ENCODE data around the gene LCE1F.

Gene LCE1F

DNA sequence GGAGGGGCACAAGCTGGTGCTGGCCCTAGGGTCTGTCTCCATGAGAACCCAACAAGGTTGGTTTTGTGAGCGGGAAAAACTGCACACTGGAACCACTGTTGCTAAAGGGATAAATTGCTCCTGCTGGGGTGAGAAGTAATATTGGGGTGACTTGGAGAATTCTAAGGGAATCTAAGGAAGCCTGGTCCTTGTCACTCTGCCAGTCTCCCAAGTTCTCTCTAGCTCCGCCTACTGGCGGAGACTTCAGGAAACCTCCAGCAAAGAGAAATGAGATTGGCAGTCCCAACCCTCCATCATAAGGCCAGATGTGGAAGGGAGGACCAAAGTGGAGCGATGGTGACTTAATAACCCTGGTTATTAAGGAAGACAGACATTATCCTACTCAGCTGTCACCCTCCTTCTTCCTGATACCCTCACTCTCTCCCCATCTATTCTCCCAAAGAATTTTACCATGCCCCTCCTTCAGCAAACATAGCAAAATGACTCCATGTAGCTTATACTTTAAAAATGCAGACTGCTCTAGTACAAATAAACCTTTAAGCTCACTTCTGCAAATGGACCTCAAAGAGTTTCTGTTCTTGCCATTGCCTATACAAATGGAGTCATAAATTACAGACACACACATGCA is 2.7 kb downstream of the LCE1F start:
- DNase-seq, result no peak

DNA sequence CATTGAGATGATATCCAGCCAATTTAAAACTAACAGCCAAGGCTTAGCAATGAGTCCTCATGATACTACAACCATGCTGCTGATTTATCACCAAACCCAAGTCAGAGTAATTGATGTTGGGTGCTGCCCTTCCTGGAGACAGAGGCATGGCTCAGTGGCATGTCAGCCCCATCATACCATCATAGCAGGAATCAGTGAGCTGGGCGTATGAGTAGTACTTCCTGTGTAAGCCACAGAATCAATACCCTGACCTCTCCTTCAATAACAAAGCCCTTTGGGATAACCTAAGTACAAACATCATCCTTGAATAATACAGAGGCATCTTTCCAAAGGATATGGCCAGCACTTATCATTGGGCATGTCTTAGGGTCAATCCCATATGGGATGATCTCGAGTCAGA is 8.2 kb downstream of the LCE1F start:
- no peak for DNase-seq

DNA sequence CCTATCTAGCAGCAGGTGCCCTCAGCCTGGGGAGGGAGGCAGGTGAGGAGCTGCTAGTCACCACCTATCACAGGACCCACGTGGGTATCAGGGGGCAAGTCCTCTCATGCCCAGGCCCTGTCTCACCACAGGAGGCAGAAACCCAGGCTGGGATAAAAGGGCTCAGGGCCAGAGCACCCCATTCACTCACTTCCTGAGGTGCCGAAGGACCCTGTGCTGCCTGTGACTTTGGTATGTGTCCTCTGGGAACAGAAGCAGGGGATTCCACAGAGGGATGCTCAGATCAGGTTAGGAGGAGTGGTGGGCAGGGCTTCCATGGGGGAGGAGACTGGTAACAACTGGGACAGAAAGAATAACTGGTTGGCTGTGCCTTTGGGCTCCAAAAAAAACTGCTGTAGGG is 11.1 kb downstream of the LCE1F start, which contains the start of gene LCE1E:
Gene LCE1E (plus strand): TSS at position 181 of the 400 bp plus-strand sequence. CDS start 1,043 bp downstream, outside the sequence.
- no peak for DNase-seq

DNA sequence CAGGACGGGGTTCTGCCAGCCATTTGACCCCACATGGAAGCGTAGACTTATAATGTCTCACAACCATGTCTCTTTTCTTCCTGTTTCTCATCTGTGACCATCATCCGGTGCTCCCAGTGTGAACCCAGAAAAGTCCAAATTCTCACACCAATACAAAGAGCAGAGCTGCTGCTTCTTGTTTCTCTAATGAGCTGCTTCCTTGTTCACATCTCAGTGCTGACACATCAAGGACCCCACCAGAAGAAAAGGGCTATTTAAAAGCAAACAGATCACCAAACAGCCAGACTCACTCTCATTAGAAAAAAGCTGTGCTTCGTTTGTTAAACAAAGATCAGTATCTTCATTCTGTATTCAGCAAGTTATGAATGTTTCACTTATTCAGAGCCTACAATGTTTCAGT is 20.7 kb downstream of the LCE1F start:
- no peak for DNase-seq

DNA sequence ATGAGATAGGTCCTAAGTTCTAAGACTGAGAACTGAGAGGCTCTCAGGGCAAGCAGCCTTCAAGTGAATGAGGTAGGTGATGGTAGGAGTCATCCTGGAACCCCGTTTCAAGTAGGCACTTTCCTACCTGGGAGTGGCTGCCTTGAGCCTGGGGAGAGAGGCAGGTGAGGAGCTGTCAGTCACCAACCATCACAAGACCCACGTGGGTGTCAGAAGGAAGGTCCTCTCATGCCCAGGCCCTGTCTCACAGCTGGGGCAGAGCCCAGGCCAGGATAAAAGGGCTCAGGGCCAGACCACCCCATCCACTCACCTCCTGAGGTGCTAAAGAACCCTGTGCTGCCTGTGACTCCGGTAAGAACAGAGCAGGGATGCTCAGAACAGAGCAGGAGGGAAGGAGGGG is 21.5 kb downstream of the LCE1F start, which contains the start of gene LCE1D:
Gene LCE1D (plus strand): TSS at position 301 of the 400 bp plus-strand sequence. CDS start 1,074 bp downstream, outside the sequence.
- no peak for DNase-seq

DNA sequence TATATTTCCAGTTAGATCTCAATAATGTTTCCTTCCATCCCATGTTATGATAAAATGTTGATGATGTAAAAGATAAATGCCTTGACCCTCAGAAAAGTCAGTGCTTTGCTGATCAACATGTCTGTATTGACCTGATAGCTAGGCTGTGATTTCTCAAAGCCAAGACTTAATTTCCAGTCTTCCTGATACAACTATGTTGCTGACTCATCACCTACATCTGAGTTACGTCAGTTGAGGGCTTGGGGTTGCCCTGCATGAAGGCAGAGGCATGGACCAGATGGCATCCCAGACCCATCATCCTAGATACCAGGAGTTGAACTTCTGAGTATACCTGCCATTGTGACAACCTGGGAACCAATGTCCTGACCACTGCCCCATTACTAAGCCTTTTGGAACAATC is 26.4 kb downstream of the LCE1F start:
- no peak for DNase-seq

DNA sequence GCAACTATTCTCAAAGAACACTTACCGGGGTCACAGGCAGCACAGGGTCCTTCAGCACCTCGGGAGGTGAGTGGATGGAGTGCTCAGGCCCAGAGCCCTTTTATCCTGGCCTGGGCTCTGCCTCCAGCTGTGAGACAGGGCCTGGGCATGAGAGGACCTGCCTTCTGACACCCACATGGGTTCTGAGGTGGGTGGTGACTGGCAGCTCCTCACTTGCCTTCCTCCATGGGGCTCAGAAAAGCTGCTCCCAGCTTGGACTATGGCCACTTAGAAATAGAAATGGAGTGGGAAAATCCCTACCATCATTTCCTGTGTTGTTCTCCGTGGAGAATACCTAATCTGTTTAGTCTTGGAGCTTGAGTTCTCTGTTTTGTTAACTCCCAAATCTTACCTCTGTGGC is 31.6 kb downstream of the LCE1F start, which contains the start of gene LCE1C:
Gene LCE1C (minus strand): TSS at position 76 of the 400 bp plus-strand sequence. CDS start 1,173 bp downstream, outside the sequence.
- DNase-seq, result no peak

DNA sequence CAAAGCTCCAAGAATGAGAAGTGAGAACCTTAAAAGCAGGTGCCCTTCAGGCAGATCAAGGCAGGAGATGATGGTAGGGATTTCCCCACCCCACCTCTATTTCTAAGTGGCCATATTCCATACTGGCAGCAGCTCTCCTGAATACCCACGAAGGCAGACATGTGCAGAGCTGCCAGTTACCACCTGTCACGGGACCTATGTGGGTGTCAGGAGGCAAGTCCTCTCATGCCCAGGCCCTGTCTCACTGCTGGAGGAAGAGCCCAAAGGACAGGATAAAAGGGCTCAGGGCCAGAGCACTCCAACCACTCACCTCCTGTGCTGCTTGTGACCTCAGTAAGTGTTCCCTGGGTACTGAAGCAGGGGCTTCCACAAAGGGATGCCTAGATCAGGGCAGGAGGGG is 36.1 kb downstream of the LCE1F start:
- no peak for DNase-seq

DNA sequence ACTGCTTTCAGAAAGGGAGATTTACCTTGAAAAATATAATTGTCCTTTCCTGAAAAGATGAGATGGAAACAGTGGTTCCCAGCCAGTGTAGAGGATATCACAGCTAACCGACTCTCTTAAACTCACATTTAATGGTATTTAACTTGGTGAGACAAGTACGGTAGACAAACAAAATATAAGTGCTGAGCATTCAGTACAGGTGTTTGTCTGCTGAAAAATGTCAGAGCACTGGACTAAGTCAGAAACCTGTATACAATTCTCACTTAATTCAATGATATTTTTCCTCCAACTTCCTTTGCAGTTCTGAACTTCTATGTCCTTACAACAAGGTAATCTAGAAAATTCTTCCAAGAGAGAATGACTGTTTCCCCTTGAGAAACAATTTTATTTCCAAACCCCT is 36.7 kb downstream of the LCE1F start, which contains the start of gene LCE1B:
Gene LCE1B (plus strand): TSS at position 301 of the 400 bp plus-strand sequence. CDS start 476 bp downstream, outside the sequence.
- no peak for DNase-seq

DNA sequence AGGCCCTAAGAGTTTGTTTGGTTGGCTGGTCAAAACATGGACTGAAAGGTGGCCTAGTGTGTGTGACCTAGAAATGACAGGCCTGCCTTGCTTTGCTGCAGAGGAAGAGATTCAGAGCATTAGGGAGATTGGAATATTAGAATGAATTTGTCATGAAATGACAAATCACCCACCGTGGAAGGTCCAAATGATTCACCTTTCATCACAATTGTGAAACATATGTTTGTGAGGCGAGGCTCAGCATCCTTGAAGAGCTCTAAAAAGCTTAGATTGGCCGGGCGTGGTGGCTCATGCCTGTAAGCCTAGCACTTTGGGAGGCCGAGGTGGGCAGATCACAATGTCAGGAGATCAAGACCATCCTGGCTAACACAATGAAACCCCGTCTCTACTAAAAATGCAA is 42.4 kb downstream of the LCE1F start:
- DNase-seq, result no peak

DNA sequence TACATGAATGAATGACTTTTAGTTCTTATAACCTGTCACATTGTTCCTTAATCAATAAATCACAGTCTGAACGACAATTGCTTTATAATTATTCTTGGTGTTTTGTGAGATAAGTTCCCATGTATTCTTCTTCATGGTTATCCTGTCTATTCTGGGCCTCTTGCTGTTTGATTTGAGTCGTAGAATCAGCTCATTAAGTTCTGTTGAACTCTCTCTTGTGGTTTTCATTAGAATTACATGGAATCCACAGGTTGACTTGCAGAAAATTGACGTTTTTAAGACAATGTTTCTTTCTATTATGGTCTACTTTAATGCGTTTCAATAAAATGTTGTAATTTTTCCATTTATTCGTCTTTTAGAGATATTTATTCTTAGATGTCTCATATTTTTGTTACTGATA is 48.4 kb downstream of the LCE1F start:
- DNase-seq, result no peak

DNA sequence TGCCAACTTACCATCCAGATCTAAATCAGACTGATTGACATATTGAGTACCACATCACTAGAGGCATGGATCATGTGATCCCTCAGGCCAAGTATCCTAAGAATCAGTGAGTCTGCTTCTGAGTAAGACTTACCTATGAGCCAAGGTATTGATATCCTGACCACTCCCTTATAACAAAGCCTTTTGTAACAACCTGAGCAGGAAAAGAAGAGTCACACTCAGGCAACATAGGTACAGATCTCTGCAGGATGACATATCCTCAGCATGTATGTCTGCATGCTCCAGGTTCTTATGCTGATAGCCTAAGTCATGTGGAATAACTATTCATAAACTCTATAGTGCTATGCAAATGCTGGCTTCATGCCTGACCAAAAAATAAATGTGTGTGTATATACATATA is 50.0 kb downstream of the LCE1F start:
- DNase-seq, result no peak
